Mucosa of descending colon (tissue), 3 donors: ENCODE results near the gene ATP9B. TPM values are rescaled to one million over a fixed set of nuclear protein-coding genes. Genes with fewer than 3 reads are reported as not detected.

Experiments used
- ATAC-seq: fragments of 200-7000 bp; cut with Tn5 transposase; one replicate; pipeline ENCODE4 v1.9.1; 2020; ENCODE audit warnings: mild to moderate bottlenecking, moderate library complexity
- DNase-seq, 3 donors: peaks; one replicate each; pipeline ENCODE4 v3.0.0-alpha.2; 2020
- H3K36me3 ChIP-seq: fragments of 200-600 bp; one replicate; pipeline ENCODE4 v1.8.0; 2021; ENCODE audit warnings: low read depth, mild to moderate bottlenecking
- H3K4me1 ChIP-seq: fragments of 200-600 bp; one replicate; pipeline ENCODE4 v1.8.0; 2021; ENCODE audit warnings: low read depth, mild to moderate bottlenecking
- H3K4me3 ChIP-seq: fragments of 200-600 bp; one replicate; pipeline ENCODE4 v1.8.0; 2021; ENCODE audit warnings: mild to moderate bottlenecking
- H3K9me3 ChIP-seq: fragments of 200-600 bp; one replicate; pipeline ENCODE4 v1.8.0; 2021; ENCODE audit warnings: mild to moderate bottlenecking
- intact Hi-C, 2 donors: fragments of 100-400 bp; cut with DNase I in 1 of 2; cut with micrococcal nuclease in 1 of 2; formaldehyde crosslinking; loops; one replicate each; pipeline versions ENCODE4 v1.11.0 to v1.11.1; 2022; cut with DNase I, micrococcal nuclease
- total RNA-seq, 3 donors: library from RNA; stranded (reverse); fragmentation: NEBNext Ultra II Directional in 2 of 3; extraction: Animal tissue kit (Norgen Biotek cat#: 25700) in 2 of 3; gene quantifications; one replicate each; pipeline versions ENCODE4 v1.2.1 to v1.2.4, GENCODE V29; 2021 to 2023
- TF ChIP-seq, protein P1 (sequence below): fragments of 200-600 bp; IDR thresholded peaks from one replicate; pipeline ENCODE4 v1.8.0; 2022; ENCODE audit warnings: antibody characterized with exemption, mild to moderate bottlenecking
- donor health status: DM: no; HTN: no; CAD: no; lungs with moderate emphysema.
- donor health status: DM: no; HTN: no; CAD: no.
- donor health status: DM: no; HTN: yes; CAD: no.

ATP9B gene
- total RNA-seq, 3 donors from 2014 or later = 25.8 to 37.1 (median 34.1) TPM

DNA sequence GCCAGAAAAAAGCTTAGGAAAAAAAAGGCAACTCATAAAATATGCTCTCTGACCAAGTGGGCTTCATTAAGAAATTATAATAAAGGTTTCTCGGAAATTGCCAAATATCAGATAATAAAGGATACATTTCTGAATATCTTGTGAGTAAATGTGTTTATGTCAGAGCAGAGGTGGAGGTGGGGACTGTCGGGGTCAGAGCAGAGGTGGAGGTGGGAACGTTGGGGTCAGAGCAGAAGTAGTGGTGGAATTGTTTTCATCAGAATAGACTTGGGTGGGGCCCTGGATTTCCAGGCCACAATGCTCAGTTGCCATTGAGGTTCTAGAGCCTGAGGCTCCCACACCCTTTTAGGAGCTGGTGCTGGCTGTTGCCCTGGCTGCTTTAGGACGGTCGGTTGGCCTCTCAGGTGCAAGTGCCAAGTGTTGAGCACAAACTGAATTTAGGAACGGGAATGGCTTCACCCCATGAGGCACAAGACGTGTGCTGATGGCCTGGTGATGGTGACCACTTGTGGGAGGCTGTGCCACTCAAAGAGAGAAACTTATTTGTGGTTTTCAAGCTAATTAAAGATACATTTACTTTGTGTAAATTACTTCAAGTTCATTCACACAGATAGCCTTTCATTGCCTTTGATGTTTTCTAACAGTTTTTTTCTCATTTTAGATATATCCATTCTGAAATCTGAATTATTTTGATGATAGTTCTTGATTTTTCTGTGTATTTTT lies 131.5 kb downstream of the ATP9B start:
- no peaks in the 10 kb centered on the region for H3K36me3 ChIP-seq
- ATAC-seq = peak; percentile 67
- intact Hi-C loops = no loop called here
- H3K9me3 ChIP-seq = no peaks in the 10 kb centered on the region
- H3K4me3 ChIP-seq = no peak overlapping the region
- peak in 2 of 3 donors; percentile 12 to 59 for DNase-seq
- TF ChIP-seq, protein P1, sequence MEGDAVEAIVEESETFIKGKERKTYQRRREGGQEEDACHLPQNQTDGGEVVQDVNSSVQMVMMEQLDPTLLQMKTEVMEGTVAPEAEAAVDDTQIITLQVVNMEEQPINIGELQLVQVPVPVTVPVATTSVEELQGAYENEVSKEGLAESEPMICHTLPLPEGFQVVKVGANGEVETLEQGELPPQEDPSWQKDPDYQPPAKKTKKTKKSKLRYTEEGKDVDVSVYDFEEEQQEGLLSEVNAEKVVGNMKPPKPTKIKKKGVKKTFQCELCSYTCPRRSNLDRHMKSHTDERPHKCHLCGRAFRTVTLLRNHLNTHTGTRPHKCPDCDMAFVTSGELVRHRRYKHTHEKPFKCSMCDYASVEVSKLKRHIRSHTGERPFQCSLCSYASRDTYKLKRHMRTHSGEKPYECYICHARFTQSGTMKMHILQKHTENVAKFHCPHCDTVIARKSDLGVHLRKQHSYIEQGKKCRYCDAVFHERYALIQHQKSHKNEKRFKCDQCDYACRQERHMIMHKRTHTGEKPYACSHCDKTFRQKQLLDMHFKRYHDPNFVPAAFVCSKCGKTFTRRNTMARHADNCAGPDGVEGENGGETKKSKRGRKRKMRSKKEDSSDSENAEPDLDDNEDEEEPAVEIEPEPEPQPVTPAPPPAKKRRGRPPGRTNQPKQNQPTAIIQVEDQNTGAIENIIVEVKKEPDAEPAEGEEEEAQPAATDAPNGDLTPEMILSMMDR = no peak
- H3K4me1 ChIP-seq = no peaks in the 10 kb centered on the region

DNA sequence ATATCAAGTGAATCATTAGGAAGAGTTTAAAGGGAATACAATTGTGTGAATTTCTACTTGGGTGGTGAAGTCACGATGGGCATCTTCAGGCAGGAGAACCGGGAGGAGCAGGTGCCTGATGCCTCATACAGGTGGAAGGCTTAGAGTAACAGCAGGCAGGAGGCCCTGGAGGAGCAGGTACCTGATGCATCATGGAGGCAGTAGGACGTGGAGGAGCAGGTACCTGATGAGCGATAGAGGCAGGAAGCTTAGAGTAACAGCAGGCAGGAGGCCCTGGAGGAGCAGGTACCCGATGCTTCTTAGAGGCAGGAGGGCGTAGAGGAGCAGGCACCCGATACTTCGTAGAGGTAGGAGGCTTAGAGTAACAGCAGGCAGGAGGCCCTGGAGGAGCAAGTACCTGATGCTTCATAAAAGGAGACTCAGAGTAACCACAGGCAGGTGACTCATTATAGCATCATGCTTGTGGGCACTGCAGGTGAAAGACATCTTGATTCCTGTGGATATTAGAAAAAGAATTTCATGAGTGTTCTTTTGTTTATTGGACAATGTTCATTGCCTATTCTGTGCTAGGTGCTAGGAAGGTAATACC lies 133.9 kb downstream of the ATP9B start:
- H3K9me3 ChIP-seq = no peaks in the 10 kb centered on the region
- intact Hi-C loops = no loop called here
- TF ChIP-seq, protein P1 = no peak
- DNase-seq (no peak), ATAC-seq (no peak)
- no peaks in the 10 kb centered on the region for H3K4me1 ChIP-seq
- no peak overlapping the region for H3K4me3 ChIP-seq
- H3K36me3 ChIP-seq = no peaks in the 10 kb centered on the region

DNA sequence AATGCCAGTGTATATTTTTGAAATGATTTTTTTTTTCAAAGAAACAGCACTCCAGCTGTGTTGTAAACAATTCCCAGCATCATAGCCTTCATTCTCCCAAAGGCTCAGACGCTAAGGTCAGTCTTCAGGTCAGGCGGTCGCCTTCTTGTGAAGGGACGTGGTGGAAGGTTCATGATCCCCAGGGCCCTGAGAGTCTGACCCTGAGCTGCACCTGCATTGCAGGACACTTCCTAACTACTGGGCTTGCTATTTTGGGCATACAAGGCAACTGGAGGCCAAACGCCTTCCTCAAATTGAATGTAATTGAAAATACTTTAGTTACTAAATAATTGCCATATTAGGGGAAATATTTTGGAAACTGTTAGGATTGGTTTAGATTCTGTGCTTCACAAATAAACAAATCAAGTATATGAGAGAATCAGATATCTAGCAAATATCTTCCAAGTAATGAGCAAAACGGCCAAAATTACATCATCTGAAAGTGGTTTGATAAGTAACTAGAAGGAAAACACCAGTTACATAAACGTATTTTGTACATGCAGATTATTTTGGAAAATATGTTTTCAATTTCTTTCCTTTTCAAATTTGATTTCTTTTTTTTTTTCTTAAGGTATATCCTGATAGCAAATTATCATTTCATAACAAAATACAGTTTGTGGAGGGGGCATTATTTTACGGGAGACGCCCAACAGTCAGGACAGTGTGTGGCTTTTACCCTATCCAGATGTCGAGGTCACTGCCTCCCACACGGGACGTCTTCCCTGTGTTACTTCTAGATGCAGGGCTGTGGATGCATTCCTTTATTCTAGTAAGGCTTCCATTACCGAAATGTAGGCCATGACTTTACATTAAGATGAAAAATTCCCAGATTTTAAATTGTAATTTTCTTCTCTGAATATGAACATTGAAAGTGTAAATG lies 136.0 kb downstream of the ATP9B start:
- no peak overlapping the region for H3K4me3 ChIP-seq
- intact Hi-C loops = no loop called here
- DNase-seq (no peak), ATAC-seq (no peak)
- H3K9me3 ChIP-seq = no peaks in the 10 kb centered on the region
- H3K36me3 ChIP-seq = no peaks in the 10 kb centered on the region
- no peaks in the 10 kb centered on the region for H3K4me1 ChIP-seq
- TF ChIP-seq, protein P1 = no peak

DNA sequence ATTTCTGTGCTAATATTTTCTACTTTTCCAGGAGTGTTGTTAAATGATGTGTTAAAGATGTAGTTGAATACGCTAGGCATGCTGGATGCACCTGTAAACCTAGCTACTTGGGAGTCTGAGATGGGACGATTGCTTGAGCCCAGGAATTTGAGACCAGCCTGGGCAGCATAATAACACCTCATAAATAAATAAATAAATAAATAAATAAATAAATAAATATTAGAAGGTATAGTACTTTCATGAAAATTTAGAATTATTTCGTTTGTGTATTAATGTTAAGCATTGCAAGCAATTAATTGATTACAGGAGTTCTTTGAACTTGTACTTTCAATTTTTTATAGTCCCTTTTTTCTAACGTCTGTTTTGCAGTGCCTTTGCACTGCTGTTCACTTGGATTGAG lies 137.2 kb downstream of the ATP9B start:
- intact Hi-C loops = no loop called here
- ATAC-seq (no peak), DNase-seq (no peak)
- H3K9me3 ChIP-seq = no peaks in the 10 kb centered on the region
- H3K4me1 ChIP-seq = no peaks in the 10 kb centered on the region
- TF ChIP-seq, protein P1 = no peak
- no peaks in the 10 kb centered on the region for H3K36me3 ChIP-seq
- H3K4me3 ChIP-seq = no peak overlapping the region

DNA sequence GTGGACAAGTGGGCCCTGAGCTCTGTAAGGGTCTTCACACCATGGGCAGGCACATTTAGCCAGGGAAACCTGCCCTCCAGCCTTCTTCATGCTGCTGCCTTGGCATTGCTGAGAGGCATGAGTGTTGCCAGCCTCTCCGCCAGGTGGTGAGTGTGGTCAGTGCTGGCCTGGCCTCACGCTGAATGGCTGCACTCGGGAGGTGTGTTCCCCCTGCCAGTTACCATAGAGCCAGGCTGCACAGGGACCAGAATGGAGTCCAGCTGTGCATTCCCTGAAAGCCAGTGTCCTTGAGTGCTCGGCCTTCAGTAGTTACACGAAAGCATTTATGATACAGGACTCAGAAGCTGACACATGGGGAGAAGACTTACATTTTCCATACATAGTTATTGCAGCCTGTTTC lies 139.7 kb downstream of the ATP9B start:
- intact Hi-C loops = no loop called here
- TF ChIP-seq, protein P1 = no peak
- DNase-seq = no peak
- no peaks in the 10 kb centered on the region for H3K4me1 ChIP-seq
- H3K36me3 ChIP-seq = no peaks in the 10 kb centered on the region
- no peak overlapping the region for H3K4me3 ChIP-seq
- no peaks in the 10 kb centered on the region for H3K9me3 ChIP-seq
- no peak for ATAC-seq
